C1 segment of cervical spinal cord (tissue), 14 donors: ENCODE data around the gene CD46.
"Not testable (repeated sequence)": the region's sequence is repeated elsewhere in the genome, so short reads cannot be mapped to it uniquely, and the experiment has no call there.

ENCODE experiments used
- DNase-seq, 14 donors: peaks; one replicate each; lab custom pipeline; 2025; lab: John Stamatoyannopoulos, UW

CD46 gene

GRCh38 chr1:207750631-207751305, 1.1 kb upstream of the CD46 start:
- no peak for DNase-seq

GRCh38 chr1:207751463-207751789, 428 bp upstream of the CD46 start:
- DNase-seq, result not testable (repeated sequence)

GRCh38 chr1:207752456-207752998, 673 bp downstream of the CD46 start:
- peak in 7 of 14 donors; percentile 15 to 54 (median 24) for DNase-seq

- no peak for DNase-seq
Observed at GRCh38 chr1:207753611-207754010, 1.8 kb downstream of the CD46 start.

GRCh38 chr1:207754011-207754410, 2.2 kb downstream of the CD46 start:
- DNase-seq, result no peak

- no peak for DNase-seq
Observed at GRCh38 chr1:207754974-207755700, 3.3 kb downstream of the CD46 start.

- no peak for DNase-seq
Observed at GRCh38 chr1:207755846-207756693, 4.2 kb downstream of the CD46 start.

GRCh38 chr1:207762622-207763021, 10.8 kb downstream of the CD46 start:
- no peak for DNase-seq

GRCh38 chr1:207763091-207763490, 11.2 kb downstream of the CD46 start:
- DNase-seq, result no peak

- DNase-seq, result no peak
Observed at GRCh38 chr1:207763972-207764371, 12.1 kb downstream of the CD46 start.

- DNase-seq, result no peak
Observed at GRCh38 chr1:207766569-207766968, 14.7 kb downstream of the CD46 start.

GRCh38 chr1:207770514-207770913, 18.7 kb downstream of the CD46 start:
- DNase-seq, result not testable (repeated sequence)

- DNase-seq, result not testable (repeated sequence)
Observed at GRCh38 chr1:207776045-207776444, 24.2 kb downstream of the CD46 start.

GRCh38 chr1:207777412-207777811, 25.6 kb downstream of the CD46 start:
- DNase-seq, result not testable (repeated sequence)

GRCh38 chr1:207779008-207779407, 27.2 kb downstream of the CD46 start:
- DNase-seq, result no peak

- no peak for DNase-seq
Observed at GRCh38 chr1:207781312-207781711, 29.5 kb downstream of the CD46 start.

- no peak for DNase-seq
Observed at GRCh38 chr1:207787776-207788175, 35.9 kb downstream of the CD46 start.

GRCh38 chr1:207789386-207789785, 37.5 kb downstream of the CD46 start:
- DNase-seq, result no peak

GRCh38 chr1:207789792-207790787, 38.2 kb downstream of the CD46 start:
- no peak for DNase-seq

GRCh38 chr1:207791290-207791689, 39.4 kb downstream of the CD46 start:
- no peak for DNase-seq

GRCh38 chr1:207793327-207793726, 41.5 kb downstream of the CD46 start:
- no peak for DNase-seq
